ENCODE results near the gene NTNG1.

The NTNG1 gene

GRCh38 chr1:107467811-107468210, 327.0 kb downstream of the NTNG1 start:
- DNase-seq, result no peak

- DNase-seq, result no peak
These were observed 332.2 kb downstream of the NTNG1 start for GRCh38 chr1:107473065-107473464.

GRCh38 chr1:107474877-107475612, 334.2 kb downstream of the NTNG1 start:
- no peak for DNase-seq

- DNase-seq, result no peak
These were observed 336.4 kb downstream of the NTNG1 start for GRCh38 chr1:107477233-107477632.

GRCh38 chr1:107479865-107480350, 339.1 kb downstream of the NTNG1 start:
- no peak for DNase-seq

- no peak for DNase-seq
These were observed 339.9 kb downstream of the NTNG1 start for GRCh38 chr1:107480548-107481415.

GRCh38 chr1:107481756-107482384, 341.0 kb downstream of the NTNG1 start:
- no peak for DNase-seq

GRCh38 chr1:107483949-107484348, 343.1 kb downstream of the NTNG1 start:
- no peak for DNase-seq

- no peak for DNase-seq
These were observed 345.5 kb downstream of the NTNG1 start for GRCh38 chr1:107486349-107486748.

- DNase-seq, result no peak
These were observed 346.7 kb downstream of the NTNG1 start for GRCh38 chr1:107487506-107487905.

GRCh38 chr1:107491582-107491981, 350.7 kb downstream of the NTNG1 start:
- DNase-seq, result no peak

GRCh38 chr1:107493111-107493716, 352.4 kb downstream of the NTNG1 start:
- DNase-seq, result no peak

GRCh38 chr1:107494061-107494460, 353.2 kb downstream of the NTNG1 start:
- no peak for DNase-seq

GRCh38 chr1:107496002-107496401, 355.2 kb downstream of the NTNG1 start:
- no peak for DNase-seq

- DNase-seq, result no peak
These were observed 358.4 kb downstream of the NTNG1 start for GRCh38 chr1:107499139-107499744.

- no peak for DNase-seq
These were observed 360.3 kb downstream of the NTNG1 start for GRCh38 chr1:107501081-107501605.

- no peak for DNase-seq
These were observed 369.5 kb downstream of the NTNG1 start for GRCh38 chr1:107510347-107510746.

- no peak for DNase-seq
These were observed 372.0 kb downstream of the NTNG1 start for GRCh38 chr1:107512836-107513235.

- DNase-seq, result no peak
These were observed 374.0 kb downstream of the NTNG1 start for GRCh38 chr1:107514841-107515240.

- DNase-seq, result no peak
These were observed 374.9 kb downstream of the NTNG1 start for GRCh38 chr1:107515702-107516101.

GRCh38 chr1:107523061-107523460, 382.2 kb downstream of the NTNG1 start:
- no peak for DNase-seq

- DNase-seq, result no peak
These were observed 382.9 kb downstream of the NTNG1 start for GRCh38 chr1:107523736-107524135.

Measured in activated naive CD4-positive, alpha-beta T cell treated with Interleukin-2 at 50 U/mL for 16 hours (primary cell).